Large intestine (tissue), 3 donors: ENCODE measurements around the gene IGF2BP2. TPM values are rescaled to one million over a fixed set of nuclear protein-coding genes. Genes with fewer than 3 reads are reported as not detected.
A peak's percentile ranks its signal among the peaks of the same experiment; 100 is the strongest.
"Not testable (repeated sequence)": the region's sequence is repeated elsewhere in the genome, so short reads cannot be mapped to it uniquely, and the experiment has no call there.

Source experiments
- DNase-seq, 2 donors: peaks; one replicate each; pipeline versions ENCODE4 v3.0.0 to v3.0.0-alpha.2; 2013
- H3K27ac ChIP-seq: one replicate; pipeline ENCODE4 v1.5.1; 2013; ENCODE audit warnings: low read length
- H3K27me3 ChIP-seq: 2 replicates; pipeline ENCODE4 v1.6.1; 2013; ENCODE audit warnings: low read length; ENCODE audit not compliant: control insufficient read depth, insufficient read depth
- H3K36me3 ChIP-seq: 2 replicates; pipeline ENCODE4 v1.6.1; 2013; ENCODE audit warnings: low read length; ENCODE audit not compliant: control insufficient read depth, insufficient read depth
- H3K4me1 ChIP-seq: one replicate; pipeline ENCODE4 v1.6.1; 2013; ENCODE audit warnings: low read length; ENCODE audit not compliant: control insufficient read depth, insufficient read depth
- H3K4me3 ChIP-seq: one replicate; pipeline ENCODE4 v1.5.1; 2013; ENCODE audit warnings: low read length
- H3K9me3 ChIP-seq: one replicate; pipeline ENCODE4 v1.6.1; 2013; ENCODE audit warnings: mild to moderate bottlenecking, low read depth, low read length, moderate library complexity; ENCODE audit not compliant: control insufficient read depth
- WGBS: methylation state at CpG from one replicate; pipeline ENCODE4 v1.1.5; 2013; ENCODE audit warnings: low lambda C conversion rate; ENCODE audit not compliant: insufficient coverage; 5-methylcytosine and 5-hydroxymethylcytosine counted together
- polyA plus RNA-seq: library from polyadenylated mRNA; unstranded; fragments of 120-200 nt; gene quantifications from one replicate; pipeline ENCODE4 v1.2.1, GENCODE V29; 2013

The IGF2BP2 gene
- polyA plus RNA-seq, 1 donor = 87.7 TPM

- no peak for DNase-seq
- 100% methylated on average over 2 of the region's 3 CpGs for WGBS
- peaks cover 6% of the 10 kb centered on the region for H3K36me3 ChIP-seq
- H3K4me1 ChIP-seq = peaks cover 6% of the 10 kb centered on the region
- no peak overlapping the region for H3K27ac ChIP-seq
- H3K9me3 ChIP-seq = peaks cover 2% of the 10 kb centered on the region
- H3K4me3 ChIP-seq = no peak overlapping the region
- no peaks in the 10 kb centered on the region for H3K27me3 ChIP-seq
These were observed 17.3 kb downstream of the IGF2BP2 start for GRCh38 chr3:185807445-185808068.

GRCh38 chr3:185798831-185799110 lies 26.1 kb downstream of the IGF2BP2 start:
- H3K9me3 ChIP-seq, DNase-seq: not testable (repeated sequence)
- WGBS = no CpG with 5 or more reads among the region's 6 CpGs

GRCh38 chr3:185797993-185798830 lies 26.6 kb downstream of the IGF2BP2 start:
- Histone ChIP-seq H3K27me3 (no peaks in the 10 kb centered on the region), H3K4me1 (peaks cover 20% of the 10 kb centered on the region), H3K4me3 (no peak overlapping the region), H3K9me3 (no peaks in the 10 kb centered on the region), H3K36me3 (peaks cover 2% of the 10 kb centered on the region), H3K27ac (no peak overlapping the region)
- WGBS = 69% methylated on average over 2 of the region's 8 CpGs
- no peak for DNase-seq

More at GRCh38 chr3:185798831-185799110, 26.1 kb downstream of the IGF2BP2 start:
- H3K4me3 ChIP-seq, H3K27ac ChIP-seq, H3K27me3 ChIP-seq, H3K36me3 ChIP-seq: not testable (repeated sequence)
- peaks cover 20% of the 10 kb centered on the region for H3K4me1 ChIP-seq

- Histone ChIP-seq H3K4me1 (peaks cover 20% of the 10 kb centered on the region), H3K27me3 (no peaks in the 10 kb centered on the region), H3K9me3 (no peaks in the 10 kb centered on the region), H3K36me3 (peaks cover 2% of the 10 kb centered on the region), H3K27ac (peak overlapping the region; percentile 57), H3K4me3 (no peak overlapping the region)
- no peak for DNase-seq
- no CpG with 5 or more reads among the region's 8 CpGs for WGBS
These were observed 27.5 kb downstream of the IGF2BP2 start for GRCh38 chr3:185797108-185797881.

- DNase-seq = peak; percentile 49 to 79
- WGBS = no CpG with 5 or more reads among the region's 7 CpGs
- Histone ChIP-seq H3K36me3 (no peaks in the 10 kb centered on the region), H3K27ac (peak overlapping the region; percentile 57), H3K27me3 (no peaks in the 10 kb centered on the region), H3K9me3 (no peaks in the 10 kb centered on the region), H3K4me1 (peaks cover 20% of the 10 kb centered on the region), H3K4me3 (no peak overlapping the region)
These were observed 28.3 kb downstream of the IGF2BP2 start for GRCh38 chr3:185796431-185797107.

GRCh38 chr3:185793381-185793780 lies 31.5 kb downstream of the IGF2BP2 start:
- H3K9me3 ChIP-seq = no peaks in the 10 kb centered on the region
- no CpG with 5 or more reads among the region's 4 CpGs for WGBS
- DNase-seq = no peak
- H3K4me3 ChIP-seq = no peak overlapping the region
- no peak overlapping the region for H3K27ac ChIP-seq
- no peaks in the 10 kb centered on the region for H3K36me3 ChIP-seq
- peaks cover 20% of the 10 kb centered on the region for H3K4me1 ChIP-seq
- H3K27me3 ChIP-seq = no peaks in the 10 kb centered on the region

- H3K27me3 ChIP-seq = no peaks in the 10 kb centered on the region
- no peak for DNase-seq
- peaks cover 20% of the 10 kb centered on the region for H3K4me1 ChIP-seq
- no peaks in the 10 kb centered on the region for H3K36me3 ChIP-seq
- H3K9me3 ChIP-seq = no peaks in the 10 kb centered on the region
- H3K27ac ChIP-seq = no peak overlapping the region
- H3K4me3 ChIP-seq = no peak overlapping the region
- no CpG with 5 or more reads among the region's 3 CpGs for WGBS
These were observed 31.9 kb downstream of the IGF2BP2 start for GRCh38 chr3:185792955-185793354.

- H3K9me3 ChIP-seq = no peaks in the 10 kb centered on the region
- no peak overlapping the region for H3K4me3 ChIP-seq
- H3K36me3 ChIP-seq = no peaks in the 10 kb centered on the region
- 83% methylated on average over 3 of the region's 5 CpGs for WGBS
- H3K4me1 ChIP-seq = no peaks in the 10 kb centered on the region
- no peaks in the 10 kb centered on the region for H3K27me3 ChIP-seq
- no peak for DNase-seq
- no peak overlapping the region for H3K27ac ChIP-seq
These were observed 34.7 kb downstream of the IGF2BP2 start for GRCh38 chr3:185789891-185790830.

- Histone ChIP-seq H3K27me3 (no peaks in the 10 kb centered on the region), H3K27ac (no peak overlapping the region), H3K4me1 (no peaks in the 10 kb centered on the region), H3K9me3 (no peaks in the 10 kb centered on the region), H3K36me3 (peaks cover 6% of the 10 kb centered on the region), H3K4me3 (no peak overlapping the region)
- no peak for DNase-seq
- WGBS = 100% methylated on average over 1 of the region's 2 CpGs
These were observed 35.7 kb downstream of the IGF2BP2 start for GRCh38 chr3:185789134-185789533.
